SJCRH30 (cell line): Measurements from ENCODE around the gene SLC5A9. TPM values are rescaled to one million over a fixed set of nuclear protein-coding genes. Genes with fewer than 3 reads are reported as not detected.
"Not testable (repeated sequence)": the region's sequence is repeated elsewhere in the genome, so short reads cannot be mapped to it uniquely, and the experiment has no call there.

Experiments
- DNase-seq, 2 experiments: peaks; one replicate each; pipeline ENCODE4 v3.0.0-alpha.2; 2015 to 2020
- H3K27ac ChIP-seq: fragments of 250-450 bp; sonication (Bioruptor Pico); 2 replicates; pipeline ENCODE4 v1.5.1; 2020; ENCODE audit warnings: mild to moderate bottlenecking, moderate library complexity
- H3K27me3 ChIP-seq: fragments of 250-450 bp; sonication (Bioruptor Pico); 2 replicates; pipeline ENCODE4 v1.5.1; 2020; ENCODE audit warnings: mild to moderate bottlenecking, moderate library complexity
- H3K36me3 ChIP-seq: fragments of 250-450 bp; sonication (Bioruptor Pico); 2 replicates; pipeline ENCODE4 v1.5.1; 2020; ENCODE audit warnings: mild to moderate bottlenecking, moderate library complexity
- H3K4me1 ChIP-seq: fragments of 250-450 bp; sonication (Bioruptor Pico); 2 replicates; pipeline ENCODE4 v1.5.1; 2020; ENCODE audit warnings: mild to moderate bottlenecking, moderate library complexity
- H3K4me3 ChIP-seq: fragments of 250-450 bp; sonication (Bioruptor Pico); 2 replicates; pipeline ENCODE4 v1.5.1; 2020; ENCODE audit warnings: mild to moderate bottlenecking, moderate library complexity
- H3K9me3 ChIP-seq: fragments of 250-450 bp; sonication (Bioruptor Pico); replicated peaks from 2 replicates; pipeline ENCODE4 v1.5.1; 2020; ENCODE audit warnings: mild to moderate bottlenecking, moderate library complexity
- total RNA-seq: library from RNA; depleted of rRNA; stranded (reverse); fragments of >200 nt; shearing (Covaris generic); gene quantifications from 2 replicates; pipeline ENCODE4 v1.2.3, GENCODE V29; 2014; rRNA removed

The SLC5A9 gene
- total RNA-seq, 1 experiment from 2014 or later = not detected

- no peaks in the 10 kb centered on the region for H3K4me1 ChIP-seq
- no peak overlapping the region for H3K27ac ChIP-seq
- H3K4me3 ChIP-seq = no peak overlapping the region
- peak in 1 of 2 experiments; percentile 31 for DNase-seq
- no peaks in the 10 kb centered on the region for H3K9me3 ChIP-seq
- no peaks in the 10 kb centered on the region for H3K36me3 ChIP-seq
- H3K27me3 ChIP-seq = no peaks in the 10 kb centered on the region; the same call in 1 of the 2 replicates
Measured at GRCh38 chr1:48291421-48291820, 68.9 kb downstream of the SLC5A9 start.

- H3K36me3 ChIP-seq = no peaks in the 10 kb centered on the region
- H3K4me1 ChIP-seq = no peaks in the 10 kb centered on the region
- H3K27ac ChIP-seq = no peak overlapping the region
- no peak overlapping the region for H3K4me3 ChIP-seq
- DNase-seq = no peak
- no peaks in the 10 kb centered on the region for H3K9me3 ChIP-seq
- no peaks in the 10 kb centered on the region; the same call in 1 of the 2 replicates for H3K27me3 ChIP-seq
Measured at GRCh38 chr1:48292706-48293105, 70.2 kb downstream of the SLC5A9 start.

- not testable (repeated sequence) for H3K27me3 ChIP-seq, H3K27ac ChIP-seq, H3K36me3 ChIP-seq, H3K9me3 ChIP-seq, H3K4me1 ChIP-seq, H3K4me3 ChIP-seq, DNase-seq
Measured at GRCh38 chr1:48294094-48294493, 71.6 kb downstream of the SLC5A9 start.

GRCh38 chr1:48294656-48295055 is 72.1 kb downstream of the SLC5A9 start:
- Histone ChIP-seq H3K4me1 (no peaks in the 10 kb centered on the region), H3K4me3 (no peak overlapping the region), H3K36me3 (no peaks in the 10 kb centered on the region), H3K27ac (no peak overlapping the region), H3K27me3 (no peaks in the 10 kb centered on the region; the same call in 1 of the 2 replicates), H3K9me3 (no peaks in the 10 kb centered on the region)
- DNase-seq = no peak

Other genes with a start within 250 kb of the SLC5A9 start
- 1.1 and 1.3 TPM in 2 replicates for gene TRABD2B, start 225.3 kb upstream of the SLC5A9 start, total RNA-seq
- gene SPATA6, start 249.5 kb downstream of the SLC5A9 start, total RNA-seq = 3.0 and 3.4 TPM in 2 replicates